GM21825 (cell line): Measurements from ENCODE around the gene RAPGEF6.

ENCODE experiments used
- ATAC-seq: cut with Tn5 transposase; IDR thresholded peaks from one replicate; pipeline ENCODE4 v1.9.1; 2021; ENCODE audit warnings: mild to moderate bottlenecking, moderate library complexity; ENCODE audit not compliant: unreplicated experiment

The RAPGEF6 gene

GRCh38 chr5:131542723-131543122, 92.3 kb downstream of the RAPGEF6 start:
- no peak for ATAC-seq

GRCh38 chr5:131541762-131542161, 93.3 kb downstream of the RAPGEF6 start:
- no peak for ATAC-seq

DNA sequence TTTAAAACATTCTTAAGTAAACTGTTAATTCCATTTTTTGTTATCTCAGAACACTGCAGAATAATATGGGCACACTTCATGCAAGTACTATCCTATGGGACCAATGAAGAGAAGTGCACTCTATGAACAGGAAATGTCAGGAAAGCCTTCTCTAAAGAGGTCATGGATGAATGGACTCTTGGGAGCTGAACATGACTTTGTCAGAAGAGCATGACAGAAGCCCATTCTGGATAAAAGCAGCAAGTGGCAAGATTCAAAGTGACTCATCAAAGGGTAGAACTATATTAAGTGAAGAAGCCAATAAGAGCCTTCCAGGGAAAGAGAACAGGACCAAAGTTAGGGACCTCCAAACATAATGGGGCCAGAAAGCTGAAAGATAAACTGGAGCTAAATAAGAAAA, 94.0 kb downstream of the RAPGEF6 start:
- no peak for ATAC-seq

- ATAC-seq = no peak
These were observed 95.8 kb downstream of the RAPGEF6 start for GRCh38 chr5:131539251-131539650.

- no peak for ATAC-seq
These were observed 96.8 kb downstream of the RAPGEF6 start for GRCh38 chr5:131538177-131538593.

- no peak for ATAC-seq
These were observed 98.1 kb downstream of the RAPGEF6 start for GRCh38 chr5:131536850-131537448.

DNA sequence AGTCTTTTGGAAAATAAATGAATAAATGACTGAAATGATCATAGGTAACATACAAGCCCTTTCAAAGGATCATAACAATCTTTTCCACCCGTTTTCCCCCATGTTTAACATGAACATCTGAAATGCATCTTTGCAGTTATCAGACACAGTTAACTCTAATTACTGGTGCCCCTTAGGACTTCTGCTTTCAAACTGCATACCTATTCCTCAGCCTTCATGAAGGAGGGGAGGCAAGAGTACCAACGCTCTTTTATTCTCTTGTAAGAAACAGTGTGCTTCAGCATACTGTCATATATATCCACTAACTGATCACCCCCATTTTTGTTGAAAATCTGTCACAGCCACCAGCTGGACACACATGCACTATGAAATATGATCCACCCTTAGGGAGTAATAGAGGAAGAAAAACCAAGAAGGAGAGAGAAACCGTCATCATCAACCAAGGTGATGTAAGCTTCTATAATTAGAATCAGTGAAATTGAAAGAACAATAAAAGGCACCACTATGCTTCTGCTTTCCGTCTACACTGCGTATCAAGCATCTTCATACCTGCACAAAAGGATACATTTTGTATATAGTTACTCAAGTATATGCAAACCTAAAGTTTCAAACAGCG, 98.7 kb downstream of the RAPGEF6 start:
- peak; percentile 85 for ATAC-seq

- ATAC-seq = no peak
These were observed 100.1 kb downstream of the RAPGEF6 start for GRCh38 chr5:131534974-131535373.

DNA sequence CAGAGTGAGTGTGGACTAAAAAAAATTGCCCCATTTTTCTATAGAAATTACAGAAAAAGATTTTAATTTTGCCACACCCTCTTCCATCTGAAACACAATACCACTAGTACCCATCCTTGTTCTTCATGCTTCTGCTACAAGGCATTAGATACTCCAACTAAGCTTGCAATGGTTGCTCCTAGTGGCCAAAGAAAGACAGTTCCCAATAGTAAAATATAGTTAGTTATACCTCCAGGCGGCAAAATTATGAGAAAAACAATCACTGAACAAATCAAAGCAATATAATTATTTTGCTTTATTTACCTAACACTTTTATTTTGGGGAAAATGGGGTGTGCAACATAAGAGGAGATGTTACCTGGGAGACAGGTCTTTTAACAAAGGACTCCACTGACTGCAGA, 101.2 kb downstream of the RAPGEF6 start:
- no peak for ATAC-seq

DNA sequence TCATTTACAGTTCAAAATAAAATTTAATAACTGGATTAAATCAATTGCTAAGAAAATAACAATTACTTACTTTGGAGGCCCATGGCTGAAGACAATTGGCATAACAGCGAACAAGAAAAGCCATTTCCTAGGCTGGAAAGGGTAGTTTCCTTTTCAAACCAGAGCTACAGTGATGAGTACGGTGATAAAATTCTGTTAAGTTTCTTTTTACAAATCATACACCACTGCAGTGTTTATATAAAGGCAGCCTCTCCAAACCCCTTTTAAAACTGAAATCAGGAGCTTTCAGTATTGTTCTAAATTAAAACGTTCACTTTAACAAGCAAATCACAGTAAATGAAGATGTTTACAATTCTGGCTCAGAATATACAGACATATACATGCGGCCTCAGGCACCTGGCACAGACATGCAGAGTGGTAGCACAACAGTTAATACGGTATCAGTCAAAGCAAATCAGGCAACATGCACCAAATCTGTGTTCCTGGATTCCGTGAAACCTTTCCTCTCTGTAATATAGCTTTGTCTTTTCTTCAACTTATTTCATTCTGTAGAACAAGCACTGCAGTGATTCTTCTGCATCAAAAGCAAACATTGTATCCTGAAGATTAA, 102.9 kb downstream of the RAPGEF6 start:
- no peak for ATAC-seq

GRCh38 chr5:131530706-131531331, 104.2 kb downstream of the RAPGEF6 start:
- ATAC-seq = no peak

- ATAC-seq = peak; percentile 63
These were observed 106.3 kb downstream of the RAPGEF6 start for GRCh38 chr5:131528682-131529081.

DNA sequence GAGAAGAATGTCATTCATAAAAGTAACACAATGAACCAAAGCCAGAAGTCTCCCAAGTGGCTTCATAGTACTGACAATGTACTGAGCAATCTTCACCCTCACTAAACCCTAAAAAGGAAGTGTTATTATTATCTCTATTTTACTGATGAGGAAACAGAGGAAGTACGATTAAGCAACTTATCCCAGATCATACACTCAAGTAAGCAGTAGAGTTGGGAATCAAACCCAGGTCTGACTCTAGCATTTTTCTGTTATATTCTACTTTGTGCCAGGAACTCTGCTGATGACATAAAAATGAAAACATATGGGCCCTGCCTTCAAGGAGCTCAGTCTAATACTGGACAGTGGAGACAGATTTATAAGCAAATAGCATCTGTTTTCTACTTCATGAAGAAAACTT, 109.2 kb downstream of the RAPGEF6 start:
- no peak for ATAC-seq

- ATAC-seq = no peak
These were observed 110.6 kb downstream of the RAPGEF6 start for GRCh38 chr5:131524431-131524830.

GRCh38 chr5:131523500-131524185, 111.4 kb downstream of the RAPGEF6 start:
- ATAC-seq = no peak

- ATAC-seq = no peak
These were observed 113.8 kb downstream of the RAPGEF6 start for GRCh38 chr5:131521252-131521651.

DNA sequence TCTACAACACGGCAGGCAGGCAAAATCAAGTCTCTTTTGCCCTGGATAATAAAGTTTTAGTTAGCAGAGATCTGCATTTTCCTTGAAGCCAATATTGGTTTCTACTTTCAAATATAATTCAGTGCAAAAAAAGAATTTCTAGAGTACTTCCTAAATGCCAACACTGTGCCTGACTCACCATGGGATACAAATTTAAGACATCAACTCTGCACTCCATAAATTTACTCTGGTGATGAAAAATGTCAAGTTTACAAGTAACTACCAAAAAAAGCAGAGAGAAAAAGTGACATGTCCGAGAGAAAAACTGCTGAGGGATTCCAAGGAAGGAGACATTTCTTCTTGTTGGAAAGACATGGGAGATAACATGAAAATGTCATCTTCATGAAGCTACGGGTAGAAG, 119.7 kb downstream of the RAPGEF6 start:
- no peak for ATAC-seq

DNA sequence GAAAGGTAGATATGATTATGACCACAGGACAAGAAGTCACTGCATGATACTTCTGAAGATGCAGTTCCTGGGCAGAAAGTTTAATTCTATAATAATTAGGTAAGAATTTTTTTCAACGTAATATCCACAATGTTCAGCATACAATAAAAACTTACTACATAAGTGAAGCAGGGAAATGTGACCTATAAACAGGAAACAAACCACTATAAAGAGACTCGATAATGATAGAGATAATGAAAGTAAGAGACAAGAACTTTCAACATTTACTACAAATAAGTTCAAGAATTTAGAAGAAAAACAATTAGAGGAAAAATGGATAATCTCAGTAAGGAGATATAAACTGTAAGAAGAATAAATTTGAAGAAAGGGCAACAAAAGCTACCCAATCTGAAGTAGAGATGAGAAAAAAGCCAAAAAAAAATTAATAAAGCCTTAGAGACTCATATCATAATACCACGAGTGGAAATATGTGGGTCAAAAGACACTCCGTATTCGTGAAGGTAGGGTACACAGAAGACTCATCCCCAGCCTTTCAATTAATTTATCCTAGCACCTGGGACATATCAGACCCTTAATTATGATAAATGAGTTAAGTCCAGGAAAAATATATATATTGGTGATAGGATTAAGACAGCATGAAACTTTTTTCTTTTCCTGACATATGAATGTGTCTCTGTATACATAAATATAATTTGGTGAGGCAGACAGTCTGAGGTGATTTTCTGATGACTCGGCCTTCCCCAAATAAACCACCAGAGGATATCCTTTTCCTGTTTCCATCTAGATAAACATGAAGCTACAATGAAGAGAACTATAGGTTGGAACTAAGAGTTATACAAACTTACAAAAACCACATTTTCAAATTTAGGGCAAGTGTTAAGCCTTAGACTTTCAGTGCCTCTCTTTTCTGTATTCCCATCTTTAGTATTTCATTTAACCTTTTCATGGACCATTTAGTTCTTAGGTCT, 120.4 kb downstream of the RAPGEF6 start:
- ATAC-seq = no peak

GRCh38 chr5:131513780-131514179, 121.2 kb downstream of the RAPGEF6 start:
- ATAC-seq = no peak

GRCh38 chr5:131511934-131512333, 123.1 kb downstream of the RAPGEF6 start:
- no peak for ATAC-seq
